ENCODE results near the gene ZG16. TPM values are rescaled to one million over a fixed set of nuclear protein-coding genes. Genes with fewer than 3 reads are reported as not detected.

Gene ZG16
- total and polyA plus RNA-seq, 2 of the 8 experiments (the other 6 are each of a cell fraction or from before 2014, with no cell fraction given), result not detected

GRCh38 chr16:29807426-29808218 lies 29.6 kb downstream of the ZG16 start:
- CTCF ChIA-PET (ENCODE audit: partially characterized antibody), result interaction anchor here (0.5 to 4.4 kb wide), 16 partner anchors 11 to 250 kb away, joined by 3 to 30 read pairs (median 3); partner anchors contain the start of genes KIF22, MVP and PAGR1
- peak overlapping the region; percentile 62 for H3K27ac ChIP-seq (ENCODE audit: low read depth, low read length)
- peak overlapping the region; percentile 40; the same call in 1 of the 2 replicates for H2AK5ac ChIP-seq (ENCODE audit: low read depth, low read length)
- TF ChIP-seq POLR2A (IDR thresholded peaks at IDR 0.05; ENCODE audit: control extremely low read depth in 1 of 2, low read depth in 2 of 2, low read length in 2 of 2) (peak in 1 of 2 experiments; percentile 59; a peak in 1 of 3 replicates), ATF2 (IDR thresholded peaks at IDR 0.05; ENCODE audit: low read length) (no peak), PHF8 (conservative IDR thresholded peaks at IDR 0.05; ENCODE audit: low read depth, low read length) (peak; percentile 26; the same call in 1 of the 2 replicates), KDM5A (IDR thresholded peaks at IDR 0.05; ENCODE audit: low read length) (0 out of 2 replicates have a peak, but pooled peaks have one; percentile 31), SIN3A (conservative IDR thresholded peaks at IDR 0.05 in 1 of 2, IDR thresholded peaks at IDR 0.05 in 1 of 2; ENCODE audit: low read depth in 1 of 2, low read length in 2 of 2) (peak; percentile 69 to 94; a peak in 2 of 4 replicates), BACH1 (IDR thresholded peaks at IDR 0.05; ENCODE audit: low read length) (peak; percentile 31; the same call in 1 of the 2 replicates), TAF1 (IDR thresholded peaks at IDR 0.05; ENCODE audit: low read depth, low read length) (0 out of 2 replicates have a peak, but pooled peaks have one; percentile 20), HDAC2 (IDR thresholded peaks at IDR 0.05; ENCODE audit: borderline replicate concordance in 1 of 2, low read depth in 2 of 2, low read length in 2 of 2) (peak in 1 of 2 experiments; percentile 94; a peak in 1 of 4 replicates)

More at GRCh38 chr16:29807426-29808218, 29.6 kb downstream of the ZG16 start:
- H4K5ac ChIP-seq (ENCODE audit: insufficient read length, low read depth, low read length), result peak overlapping the region; percentile 90
- H4K91ac ChIP-seq (replicated peaks; ENCODE audit: insufficient read length, low read length), result peak overlapping the region; percentile 88
- H3K79me1 ChIP-seq (ENCODE audit: low read depth, low read length), result no peaks in the 10 kb centered on the region
- H2BK15ac ChIP-seq (ENCODE audit: low read length), result peak overlapping the region; percentile 72; the same call in 1 of the 2 replicates
- peak overlapping the region; percentile 54 to 85 (median 69) for H3K4me3 ChIP-seq (ENCODE audit: extremely low read depth in 1 of 4, insufficient read depth in 2 of 4, low read depth in 3 of 4, low read length in 4 of 4)
- H4K8ac ChIP-seq (ENCODE audit: extremely low read depth, insufficient read depth, low read length), result peak overlapping the region; percentile 66; the same call in 1 of the 2 replicates
- peak in 1 of 2 experiments; percentile 81 for DNase-seq (ENCODE audit: low read depth in 1 of 2, low spot score in 2 of 2)
- no peak overlapping the region for H3K23ac ChIP-seq (ENCODE audit: insufficient read length)
- peaks cover 11 to 42% (median 16%) of the 10 kb centered on the region in 4 experiments for H3K36me3 ChIP-seq (ENCODE audit: control insufficient read depth in 2 of 4, insufficient read depth in 4 of 4, low read length in 3 of 4)
- H4K20me1 ChIP-seq (replicated peaks in 1 of 2; ENCODE audit: control insufficient read depth in 1 of 2, insufficient read depth in 2 of 2, low read length in 2 of 2), result peaks cover 15 to 21% of the 10 kb centered on the region in 2 experiments
- H3K56ac ChIP-seq (replicated peaks; ENCODE audit: insufficient read length, low read depth, low read length), result peak overlapping the region; percentile 60
- H3K9ac ChIP-seq (replicated peaks in 1 of 4; ENCODE audit: extremely low read depth in 1 of 4, low read depth in 3 of 4, low read length in 3 of 4), result peak overlapping the region; percentile 46 to 77 (median 72)
- H3K4me1 ChIP-seq (replicated peaks in 1 of 4; ENCODE audit: control insufficient read depth in 3 of 4, insufficient read depth in 4 of 4, low read length in 3 of 4), result peaks cover 0 to 43% (median 29%) of the 10 kb centered on the region in 4 experiments; a peak in 6 of 7 replicates
- 0 out of 2 replicates have a peak overlapping the region, but pooled peaks have one; percentile 12 for H2BK12ac ChIP-seq (ENCODE audit: low read depth, low read length)
- H3K18ac ChIP-seq (ENCODE audit: extremely low read depth, low read length), result peak overlapping the region; percentile 86
- H3K4me2 ChIP-seq (ENCODE audit: insufficient read depth in 1 of 2, low read depth in 2 of 2, low read length in 2 of 2), result peak overlapping the region; percentile 91 to 95
- H3K14ac ChIP-seq (ENCODE audit: insufficient read length), result no peak overlapping the region
- FAIRE-seq, result no peak
- WGBS, 2 experiments (ENCODE audit: extremely low coverage in 1 of 2, insufficient coverage in 1 of 2, insufficient read length in 1 of 2, insufficient replicate concordance in 2 of 2, low coverage in 1 of 2, low lambda C conversion rate in 2 of 2, missing lambda C conversion rate in 1 of 2), result 2% methylated on average over 37 of the region's 69 CpGs; no CpG with 5 or more reads in 1 of the 2 experiments
- peaks cover 21% of the 10 kb centered on the region for H3K23me2 ChIP-seq (ENCODE audit: low read depth, low read length)
- peak overlapping the region; percentile 92 for H3K4ac ChIP-seq (replicated peaks; ENCODE audit: insufficient read length, low read depth, low read length)
- peaks cover 7 to 22% of the 10 kb centered on the region in 2 experiments for H3K79me2 ChIP-seq (ENCODE audit: control insufficient read depth in 1 of 2, insufficient read depth in 2 of 2, low read length in 2 of 2)
- H3K9me3 ChIP-seq (ENCODE audit: insufficient read depth in 2 of 2, low read depth in 1 of 2, low read length in 1 of 2), result no peaks in the 10 kb centered on the region
- H2BK120ac ChIP-seq (replicated peaks; ENCODE audit: low read depth, low read length), result peak overlapping the region; percentile 65
- no peaks in the 10 kb centered on the region for H3K27me3 ChIP-seq (replicated peaks in 1 of 4; ENCODE audit: control insufficient read depth in 3 of 4, extremely low read depth in 1 of 4, insufficient read depth in 3 of 4, low read length in 3 of 4)
- no peak overlapping the region for H2BK20ac ChIP-seq (ENCODE audit: low read length)
- H2BK5ac ChIP-seq (ENCODE audit: low read depth, low read length), result peak overlapping the region; percentile 92
- POLR2A ChIA-PET (ENCODE audit: partially characterized antibody), result interaction anchor here (0.7 to 3.9 kb wide), 35 partner anchors 9 to 287 kb away, joined by 3 to 41 read pairs (median 6); partner anchors contain the start of genes ASPHD1, CDIPT, KIF22 and MVP
- H2AFZ ChIP-seq (ENCODE audit: low read length), result no peak overlapping the region
